ENCODE results near the gene DNAH12. TPM values are rescaled to one million over a fixed set of nuclear protein-coding genes. Genes with fewer than 3 reads are reported as not detected.
"Not testable (repeated sequence)": the region's sequence is repeated elsewhere in the genome, so short reads cannot be mapped to it uniquely, and the experiment has no call there.

Gene DNAH12
- total RNA-seq, 1 experiment from 2014 or later = not detected

DNA sequence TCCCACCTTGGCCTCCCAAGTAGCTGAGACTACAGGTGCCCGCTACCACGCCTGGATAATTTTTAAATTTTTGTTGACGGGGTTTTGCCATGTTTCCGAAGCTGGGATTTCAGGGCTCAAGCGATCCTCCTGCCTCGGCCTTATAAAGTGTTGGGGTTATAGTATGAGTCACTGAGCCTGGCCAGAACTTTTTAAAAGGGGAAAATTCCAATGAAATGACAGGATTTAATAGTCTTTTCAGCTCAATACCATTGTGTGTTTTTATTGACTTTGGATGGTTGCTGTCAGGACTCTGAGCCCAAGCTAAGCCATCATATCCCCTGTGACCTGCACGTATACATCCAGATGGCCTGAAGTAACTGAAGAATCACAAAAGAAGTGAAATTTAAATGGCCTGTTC lies 240.6 kb downstream of the DNAH12 start:
- ATAC-seq; H3K27me3 Mint-ChIP-seq (ENCODE audit: low read depth); H3K4me1 Mint-ChIP-seq; POLR2A ChIA-PET; H3K4me3 Mint-ChIP-seq; DNase-seq (ENCODE audit: low spot score); H3K27ac Mint-ChIP-seq; H3K36me3 Mint-ChIP-seq; H3K9me3 Mint-ChIP-seq: not testable (repeated sequence)
- CTCF ChIA-PET = interaction anchor here (0.7 kb wide), 1 partner anchor 28 kb away, joined by 4 read pairs; no protein-coding TSS in a partner anchor

GRCh38 chr3:57298041-57298440 lies 246.1 kb downstream of the DNAH12 start:
- Mint-ChIP-seq H3K4me1 (no peaks in the 10 kb centered on the region), H3K36me3 (no peaks in the 10 kb centered on the region), H3K4me3 (no peak overlapping the region), H3K27me3 (ENCODE audit: low read depth) (no peaks in the 10 kb centered on the region), H3K27ac (no peak overlapping the region), H3K9me3 (no peaks in the 10 kb centered on the region)
- ChIA-PET POLR2A (no interaction called here), CTCF (no interaction called here)
- TF ChIP-seq, protein P1, sequence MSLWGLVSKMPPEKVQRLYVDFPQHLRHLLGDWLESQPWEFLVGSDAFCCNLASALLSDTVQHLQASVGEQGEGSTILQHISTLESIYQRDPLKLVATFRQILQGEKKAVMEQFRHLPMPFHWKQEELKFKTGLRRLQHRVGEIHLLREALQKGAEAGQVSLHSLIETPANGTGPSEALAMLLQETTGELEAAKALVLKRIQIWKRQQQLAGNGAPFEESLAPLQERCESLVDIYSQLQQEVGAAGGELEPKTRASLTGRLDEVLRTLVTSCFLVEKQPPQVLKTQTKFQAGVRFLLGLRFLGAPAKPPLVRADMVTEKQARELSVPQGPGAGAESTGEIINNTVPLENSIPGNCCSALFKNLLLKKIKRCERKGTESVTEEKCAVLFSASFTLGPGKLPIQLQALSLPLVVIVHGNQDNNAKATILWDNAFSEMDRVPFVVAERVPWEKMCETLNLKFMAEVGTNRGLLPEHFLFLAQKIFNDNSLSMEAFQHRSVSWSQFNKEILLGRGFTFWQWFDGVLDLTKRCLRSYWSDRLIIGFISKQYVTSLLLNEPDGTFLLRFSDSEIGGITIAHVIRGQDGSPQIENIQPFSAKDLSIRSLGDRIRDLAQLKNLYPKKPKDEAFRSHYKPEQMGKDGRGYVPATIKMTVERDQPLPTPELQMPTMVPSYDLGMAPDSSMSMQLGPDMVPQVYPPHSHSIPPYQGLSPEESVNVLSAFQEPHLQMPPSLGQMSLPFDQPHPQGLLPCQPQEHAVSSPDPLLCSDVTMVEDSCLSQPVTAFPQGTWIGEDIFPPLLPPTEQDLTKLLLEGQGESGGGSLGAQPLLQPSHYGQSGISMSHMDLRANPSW (CRISPR knock-in tag; conservative IDR thresholded peaks at IDR 0.05; ENCODE audit: low read depth) = no peak
- no peak for TF ChIP-seq CBFB (CRISPR knock-in tag; IDR thresholded peaks at IDR 0.05; ENCODE audit: low read depth)
- no peak for TF ChIP-seq NR3C1 (CRISPR knock-in tag; conservative IDR thresholded peaks at IDR 0.05; ENCODE audit: low read depth)
- TF ChIP-seq TCF7 (CRISPR knock-in tag; IDR thresholded peaks at IDR 0.05; ENCODE audit: low read depth) = no peak
- no peak for TF ChIP-seq ETV6 (CRISPR knock-in tag; IDR thresholded peaks at IDR 0.05)
- no peak for TF ChIP-seq CDX4 (CRISPR knock-in tag; IDR thresholded peaks at IDR 0.05; ENCODE audit: borderline replicate concordance)
- TF ChIP-seq, protein P2, sequence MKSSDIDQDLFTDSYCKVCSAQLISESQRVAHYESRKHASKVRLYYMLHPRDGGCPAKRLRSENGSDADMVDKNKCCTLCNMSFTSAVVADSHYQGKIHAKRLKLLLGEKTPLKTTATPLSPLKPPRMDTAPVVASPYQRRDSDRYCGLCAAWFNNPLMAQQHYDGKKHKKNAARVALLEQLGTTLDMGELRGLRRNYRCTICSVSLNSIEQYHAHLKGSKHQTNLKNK (CRISPR knock-in tag; IDR thresholded peaks at IDR 0.05) = no peak
- no peak for TF ChIP-seq SMAD4 (CRISPR knock-in tag; IDR thresholded peaks at IDR 0.05)
- no peak for TF ChIP-seq TP53 (CRISPR knock-in tag; IDR thresholded peaks at IDR 0.05)
- no peak for TF ChIP-seq ZNF671 (CRISPR knock-in tag; IDR thresholded peaks at IDR 0.05)
- TF ChIP-seq ATF1 (CRISPR knock-in tag; IDR thresholded peaks at IDR 0.05) = no peak
- ATAC-seq (no peak), DNase-seq (ENCODE audit: low spot score) (no peak)

DNA sequence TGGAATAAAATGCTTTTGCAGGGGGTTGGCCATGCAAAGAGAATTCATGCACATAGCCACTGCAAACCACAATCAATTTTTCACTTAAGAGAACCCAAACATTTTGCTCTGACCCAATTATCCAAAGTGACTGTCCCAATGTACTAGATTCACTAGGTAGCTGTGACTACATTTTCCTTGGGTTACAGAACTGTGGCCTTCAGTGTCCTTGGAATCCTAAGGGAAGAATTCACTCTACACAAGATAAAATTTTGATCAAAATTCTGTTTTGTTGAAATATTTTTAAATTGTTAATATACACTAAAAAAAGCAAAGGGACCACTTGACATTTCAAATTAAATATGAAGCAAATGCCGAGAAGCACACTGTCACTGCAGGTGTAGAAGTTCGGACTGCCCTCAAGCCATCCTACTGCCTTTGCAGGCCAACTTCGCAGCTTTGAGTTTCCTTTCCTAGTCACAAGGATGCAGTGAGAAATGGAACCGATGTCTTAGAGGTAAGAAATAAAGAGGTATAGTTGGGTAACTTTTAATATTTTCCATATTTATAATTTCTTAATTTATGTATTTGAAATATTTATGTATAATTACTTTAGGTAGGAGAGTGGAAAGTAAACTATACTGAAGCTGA lies 251.1 kb downstream of the DNAH12 start:
- CTCF ChIA-PET = no interaction called here
- DNase-seq (ENCODE audit: low spot score) (no peak), ATAC-seq (no peak)
- TF ChIP-seq ZSCAN18 (CRISPR knock-in tag; IDR thresholded peaks at IDR 0.05) (no peak), ZNF263 (CRISPR knock-in tag; IDR thresholded peaks at IDR 0.05; ENCODE audit: low read depth) (no peak), FOXK1 (CRISPR knock-in tag; IDR thresholded peaks at IDR 0.05) (no peak), SP1 (CRISPR knock-in tag; conservative IDR thresholded peaks at IDR 0.05) (no peak)
- TF ChIP-seq, protein P3, sequence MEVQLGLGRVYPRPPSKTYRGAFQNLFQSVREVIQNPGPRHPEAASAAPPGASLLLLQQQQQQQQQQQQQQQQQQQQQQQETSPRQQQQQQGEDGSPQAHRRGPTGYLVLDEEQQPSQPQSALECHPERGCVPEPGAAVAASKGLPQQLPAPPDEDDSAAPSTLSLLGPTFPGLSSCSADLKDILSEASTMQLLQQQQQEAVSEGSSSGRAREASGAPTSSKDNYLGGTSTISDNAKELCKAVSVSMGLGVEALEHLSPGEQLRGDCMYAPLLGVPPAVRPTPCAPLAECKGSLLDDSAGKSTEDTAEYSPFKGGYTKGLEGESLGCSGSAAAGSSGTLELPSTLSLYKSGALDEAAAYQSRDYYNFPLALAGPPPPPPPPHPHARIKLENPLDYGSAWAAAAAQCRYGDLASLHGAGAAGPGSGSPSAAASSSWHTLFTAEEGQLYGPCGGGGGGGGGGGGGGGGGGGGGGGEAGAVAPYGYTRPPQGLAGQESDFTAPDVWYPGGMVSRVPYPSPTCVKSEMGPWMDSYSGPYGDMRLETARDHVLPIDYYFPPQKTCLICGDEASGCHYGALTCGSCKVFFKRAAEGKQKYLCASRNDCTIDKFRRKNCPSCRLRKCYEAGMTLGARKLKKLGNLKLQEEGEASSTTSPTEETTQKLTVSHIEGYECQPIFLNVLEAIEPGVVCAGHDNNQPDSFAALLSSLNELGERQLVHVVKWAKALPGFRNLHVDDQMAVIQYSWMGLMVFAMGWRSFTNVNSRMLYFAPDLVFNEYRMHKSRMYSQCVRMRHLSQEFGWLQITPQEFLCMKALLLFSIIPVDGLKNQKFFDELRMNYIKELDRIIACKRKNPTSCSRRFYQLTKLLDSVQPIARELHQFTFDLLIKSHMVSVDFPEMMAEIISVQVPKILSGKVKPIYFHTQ (CRISPR knock-in tag; IDR thresholded peaks at IDR 0.05) = no peak
- Mint-ChIP-seq H3K9me3 (no peaks in the 10 kb centered on the region), H3K27ac (no peak overlapping the region), H3K36me3 (no peaks in the 10 kb centered on the region), H3K27me3 (ENCODE audit: low read depth) (no peaks in the 10 kb centered on the region), H3K4me3 (no peak overlapping the region), H3K4me1 (no peaks in the 10 kb centered on the region)
- POLR2A ChIA-PET = no interaction called here
